ENCODE results near the gene CRX.
"Not testable (repeated sequence)": the region's sequence is repeated elsewhere in the genome, so short reads cannot be mapped to it uniquely, and the experiment has no call there.

CRX gene

GRCh38 chr19:47821460-47822020 lies at the start of gene CRX:
TSS of gene CRX (plus strand) at chr19:47821937. CDS start at chr19:47834444, 12,507 bp downstream.
- Histone ChIP-seq H3K4me1 (ENCODE audit: control insufficient read depth in 2 of 2, insufficient read depth in 2 of 2, low read length in 2 of 2) (no peaks in the 10 kb centered on the region), H3K9me3 (ENCODE audit: control insufficient read depth in 2 of 2, low read length in 2 of 2) (no peaks in the 10 kb centered on the region), H3K36me3 (ENCODE audit: control insufficient read depth in 2 of 2, insufficient read depth in 2 of 2, low read length in 2 of 2) (no peaks in the 10 kb centered on the region), H3K9ac (ENCODE audit: low read depth in 1 of 2, low read length in 2 of 2) (no peak within 1 kb of the TSS), H3K27me3 (ENCODE audit: control insufficient read depth in 2 of 2, insufficient read depth in 2 of 2, low read length in 2 of 2) (peaks cover 8 to 18% of the 10 kb centered on the region in 2 donors), H3K4me3 (ENCODE audit: low read length in 2 of 2) (no peak within 1 kb of the TSS), H3K27ac (ENCODE audit: low read depth in 2 of 2, low read length in 2 of 2) (no peak within 1 kb of the TSS)

GRCh38 chr19:47776568-47776967 lies 45.2 kb upstream of the CRX start:
- Histone ChIP-seq H3K27me3 (ENCODE audit: control insufficient read depth in 2 of 2, insufficient read depth in 2 of 2, low read length in 2 of 2) (no peaks in the 10 kb centered on the region), H3K4me1 (ENCODE audit: control insufficient read depth in 2 of 2, insufficient read depth in 2 of 2, low read length in 2 of 2) (peaks cover 13 to 34% of the 10 kb centered on the region in 2 donors), H3K27ac (ENCODE audit: low read depth in 2 of 2, low read length in 2 of 2) (peak overlapping the region; percentile 93 to 99), H3K9me3 (ENCODE audit: control insufficient read depth in 2 of 2, low read length in 2 of 2) (no peaks in the 10 kb centered on the region), H3K9ac (ENCODE audit: low read depth in 1 of 2, low read length in 2 of 2) (peak overlapping the region in 1 of 2 donors; percentile 51), H3K4me3 (ENCODE audit: low read length in 2 of 2) (no peak overlapping the region), H3K36me3 (ENCODE audit: control insufficient read depth in 2 of 2, insufficient read depth in 2 of 2, low read length in 2 of 2) (peaks cover 6 to 12% of the 10 kb centered on the region in 2 donors)

GRCh38 chr19:47777245-47778048 lies 44.3 kb upstream of the CRX start:
- not testable (repeated sequence) for H3K9me3 ChIP-seq (ENCODE audit: control insufficient read depth in 2 of 2, low read length in 2 of 2); H3K27me3 ChIP-seq (ENCODE audit: control insufficient read depth in 2 of 2, insufficient read depth in 2 of 2, low read length in 2 of 2)
- Histone ChIP-seq H3K27ac (ENCODE audit: low read depth in 2 of 2, low read length in 2 of 2) (peak overlapping the region; percentile 93 to 99), H3K4me3 (ENCODE audit: low read length in 2 of 2) (peak overlapping the region; percentile 86 to 97), H3K9ac (ENCODE audit: low read depth in 1 of 2, low read length in 2 of 2) (peak overlapping the region; percentile 92 to 96), H3K36me3 (ENCODE audit: control insufficient read depth in 2 of 2, insufficient read depth in 2 of 2, low read length in 2 of 2) (peaks cover 13 to 16% of the 10 kb centered on the region in 2 donors), H3K4me1 (ENCODE audit: control insufficient read depth in 2 of 2, insufficient read depth in 2 of 2, low read length in 2 of 2) (peaks cover 16 to 40% of the 10 kb centered on the region in 2 donors)

- peak within 1 kb of the TSS; percentile 86 to 97 for H3K4me3 ChIP-seq (ENCODE audit: low read length in 2 of 2)
- peaks cover 18 to 20% of the 10 kb centered on the region in 2 donors for H3K36me3 ChIP-seq (ENCODE audit: control insufficient read depth in 2 of 2, insufficient read depth in 2 of 2, low read length in 2 of 2)
- H3K27ac ChIP-seq (ENCODE audit: low read depth in 2 of 2, low read length in 2 of 2), result peak within 1 kb of the TSS; percentile 93 to 99
- H3K9me3 ChIP-seq (ENCODE audit: control insufficient read depth in 2 of 2, low read length in 2 of 2), result no peaks in the 10 kb centered on the region
- H3K27me3 ChIP-seq (ENCODE audit: control insufficient read depth in 2 of 2, insufficient read depth in 2 of 2, low read length in 2 of 2), result no peaks in the 10 kb centered on the region
- H3K4me1 ChIP-seq (ENCODE audit: control insufficient read depth in 2 of 2, insufficient read depth in 2 of 2, low read length in 2 of 2), result peaks cover 16 to 40% of the 10 kb centered on the region in 2 donors
- peak within 1 kb of the TSS; percentile 92 to 96 for H3K9ac ChIP-seq (ENCODE audit: low read depth in 1 of 2, low read length in 2 of 2)
These were observed 43.4 kb upstream of the CRX start, which contains the start of gene SELENOW for GRCh38 chr19:47778049-47778953. TSS of gene SELENOW (plus strand) at chr19:47778703. CDS start at chr19:47778786, 83 bp downstream.

GRCh38 chr19:47778954-47779351 lies 42.8 kb upstream of the CRX start:
- H3K27ac ChIP-seq (ENCODE audit: low read depth in 2 of 2, low read length in 2 of 2), result peak overlapping the region; percentile 93 to 99
- no peaks in the 10 kb centered on the region for H3K9me3 ChIP-seq (ENCODE audit: control insufficient read depth in 2 of 2, low read length in 2 of 2)
- H3K27me3 ChIP-seq (ENCODE audit: control insufficient read depth in 2 of 2, insufficient read depth in 2 of 2, low read length in 2 of 2), result no peaks in the 10 kb centered on the region
- peaks cover 21 to 26% of the 10 kb centered on the region in 2 donors for H3K36me3 ChIP-seq (ENCODE audit: control insufficient read depth in 2 of 2, insufficient read depth in 2 of 2, low read length in 2 of 2)
- H3K4me1 ChIP-seq (ENCODE audit: control insufficient read depth in 2 of 2, insufficient read depth in 2 of 2, low read length in 2 of 2), result peaks cover 16 to 40% of the 10 kb centered on the region in 2 donors
- peak overlapping the region; percentile 86 to 97 for H3K4me3 ChIP-seq (ENCODE audit: low read length in 2 of 2)
- peak overlapping the region; percentile 92 to 96 for H3K9ac ChIP-seq (ENCODE audit: low read depth in 1 of 2, low read length in 2 of 2)

- H3K9ac ChIP-seq (ENCODE audit: low read depth in 1 of 2, low read length in 2 of 2), result peak overlapping the region; percentile 92 to 96
These were observed 42.1 kb upstream of the CRX start for GRCh38 chr19:47779524-47780214.

GRCh38 chr19:47780215-47780551 lies 41.6 kb upstream of the CRX start:
- Histone ChIP-seq H3K36me3 (ENCODE audit: control insufficient read depth in 2 of 2, insufficient read depth in 2 of 2, low read length in 2 of 2) (peaks cover 29 to 32% of the 10 kb centered on the region in 2 donors), H3K4me1 (ENCODE audit: control insufficient read depth in 2 of 2, insufficient read depth in 2 of 2, low read length in 2 of 2) (peaks cover 16 to 40% of the 10 kb centered on the region in 2 donors), H3K9ac (ENCODE audit: low read depth in 1 of 2, low read length in 2 of 2) (peak overlapping the region; percentile 41 to 96), H3K4me3 (ENCODE audit: low read length in 2 of 2) (peak overlapping the region; percentile 86 to 97), H3K27me3 (ENCODE audit: control insufficient read depth in 2 of 2, insufficient read depth in 2 of 2, low read length in 2 of 2) (no peaks in the 10 kb centered on the region), H3K27ac (ENCODE audit: low read depth in 2 of 2, low read length in 2 of 2) (peak overlapping the region; percentile 93 to 99), H3K9me3 (ENCODE audit: control insufficient read depth in 2 of 2, low read length in 2 of 2) (no peaks in the 10 kb centered on the region)

More at GRCh38 chr19:47779524-47780214, 42.1 kb upstream of the CRX start:
- Histone ChIP-seq H3K4me1 (ENCODE audit: control insufficient read depth in 2 of 2, insufficient read depth in 2 of 2, low read length in 2 of 2) (peaks cover 16 to 40% of the 10 kb centered on the region in 2 donors), H3K4me3 (ENCODE audit: low read length in 2 of 2) (peak overlapping the region; percentile 86 to 97), H3K27ac (ENCODE audit: low read depth in 2 of 2, low read length in 2 of 2) (peak overlapping the region; percentile 93 to 99), H3K36me3 (ENCODE audit: control insufficient read depth in 2 of 2, insufficient read depth in 2 of 2, low read length in 2 of 2) (peaks cover 29 to 31% of the 10 kb centered on the region in 2 donors), H3K27me3 (ENCODE audit: control insufficient read depth in 2 of 2, insufficient read depth in 2 of 2, low read length in 2 of 2) (no peaks in the 10 kb centered on the region), H3K9me3 (ENCODE audit: control insufficient read depth in 2 of 2, low read length in 2 of 2) (no peaks in the 10 kb centered on the region)

GRCh38 chr19:47781590-47782262 lies 40.0 kb upstream of the CRX start:
- no peak overlapping the region for H3K4me3 ChIP-seq (ENCODE audit: low read length in 2 of 2)
- peaks cover 16 to 38% of the 10 kb centered on the region in 2 donors for H3K4me1 ChIP-seq (ENCODE audit: control insufficient read depth in 2 of 2, insufficient read depth in 2 of 2, low read length in 2 of 2)
- peak overlapping the region in 1 of 2 donors; percentile 7 for H3K27ac ChIP-seq (ENCODE audit: low read depth in 2 of 2, low read length in 2 of 2)
- H3K9ac ChIP-seq (ENCODE audit: low read depth in 1 of 2, low read length in 2 of 2), result no peak overlapping the region
- peaks cover 36 to 39% of the 10 kb centered on the region in 2 donors for H3K36me3 ChIP-seq (ENCODE audit: control insufficient read depth in 2 of 2, insufficient read depth in 2 of 2, low read length in 2 of 2)
- H3K9me3 ChIP-seq (ENCODE audit: control insufficient read depth in 2 of 2, low read length in 2 of 2), result no peaks in the 10 kb centered on the region
- H3K27me3 ChIP-seq (ENCODE audit: control insufficient read depth in 2 of 2, insufficient read depth in 2 of 2, low read length in 2 of 2), result no peaks in the 10 kb centered on the region

GRCh38 chr19:47786566-47786965 lies 35.2 kb upstream of the CRX start:
- Histone ChIP-seq H3K9me3 (ENCODE audit: control insufficient read depth in 2 of 2, low read length in 2 of 2) (no peaks in the 10 kb centered on the region), H3K27ac (ENCODE audit: low read depth in 2 of 2, low read length in 2 of 2) (no peak overlapping the region), H3K4me3 (ENCODE audit: low read length in 2 of 2) (no peak overlapping the region), H3K9ac (ENCODE audit: low read depth in 1 of 2, low read length in 2 of 2) (no peak overlapping the region), H3K36me3 (ENCODE audit: control insufficient read depth in 2 of 2, insufficient read depth in 2 of 2, low read length in 2 of 2) (peaks cover 28 to 30% of the 10 kb centered on the region in 2 donors), H3K27me3 (ENCODE audit: control insufficient read depth in 2 of 2, insufficient read depth in 2 of 2, low read length in 2 of 2) (no peaks in the 10 kb centered on the region), H3K4me1 (ENCODE audit: control insufficient read depth in 2 of 2, insufficient read depth in 2 of 2, low read length in 2 of 2) (peaks cover 3 to 6% of the 10 kb centered on the region in 2 donors)
